Hematopoietic multipotent progenitor cell treated with erythropoietin and hydrocortisone succinate and interleukin-3 and kit ligand, for 17 days (in vitro differentiated cells): ENCODE measurements around the gene FEV.

Source experiments
- DNase-seq: peaks from one replicate; pipeline ENCODE4 v3.0.0-alpha.2; 2015; ENCODE audit warnings: low spot score

FEV gene

DNA sequence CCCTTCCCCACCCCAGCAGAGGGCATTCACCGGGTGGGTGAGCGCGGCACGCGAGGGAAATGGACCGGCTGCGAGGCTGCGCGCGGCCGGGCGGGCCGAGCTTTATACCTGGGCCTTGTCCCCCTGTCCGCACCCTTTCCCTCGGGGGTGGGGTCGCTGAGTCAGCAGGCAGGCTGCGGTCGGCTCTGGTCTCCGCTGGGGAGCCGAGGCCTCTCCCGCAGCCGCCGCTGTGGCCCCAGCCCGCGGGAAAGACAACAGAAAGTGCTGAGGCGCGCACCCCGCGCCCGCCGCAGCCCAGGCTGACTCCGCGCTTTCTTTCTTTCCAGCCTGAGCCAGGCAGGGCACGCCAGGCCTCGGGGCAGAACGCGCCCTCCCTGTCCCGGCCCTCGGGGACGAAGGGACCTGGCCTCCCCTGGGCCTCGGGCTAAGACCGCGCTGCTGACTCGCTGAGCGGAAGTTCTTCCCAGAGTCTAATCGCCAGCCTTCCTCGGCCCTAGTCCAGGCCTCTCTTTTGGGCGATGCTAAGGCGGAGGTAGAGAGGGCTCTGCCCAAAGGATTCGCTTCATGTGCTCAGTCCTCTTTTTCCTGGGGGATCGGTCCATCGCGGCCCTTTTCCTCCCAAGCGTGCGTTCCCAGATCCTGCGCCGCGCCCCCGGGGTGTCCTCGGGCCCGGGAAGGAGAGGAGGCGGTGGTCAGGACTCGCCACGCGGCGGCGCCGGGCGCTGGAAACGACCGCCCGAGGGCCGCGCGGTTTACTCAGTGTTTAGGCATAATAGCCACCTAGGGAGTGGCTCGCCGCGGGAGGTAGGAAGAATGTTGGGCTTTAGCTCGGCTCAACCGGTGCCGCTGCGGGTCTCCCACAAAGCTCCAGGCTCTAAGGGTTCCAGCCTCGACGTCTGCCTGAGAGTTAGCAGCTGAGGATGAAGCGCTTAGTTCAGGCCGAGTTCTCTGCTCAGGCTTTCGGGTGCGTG, 8.6 kb upstream of the FEV start, which contains the start of gene CRYBA2:
Gene CRYBA2, minus strand, starts transcription at position 78 of the 971 bp plus-strand sequence. CDS start 246 bp downstream, outside the sequence.
- no peak for DNase-seq

DNA sequence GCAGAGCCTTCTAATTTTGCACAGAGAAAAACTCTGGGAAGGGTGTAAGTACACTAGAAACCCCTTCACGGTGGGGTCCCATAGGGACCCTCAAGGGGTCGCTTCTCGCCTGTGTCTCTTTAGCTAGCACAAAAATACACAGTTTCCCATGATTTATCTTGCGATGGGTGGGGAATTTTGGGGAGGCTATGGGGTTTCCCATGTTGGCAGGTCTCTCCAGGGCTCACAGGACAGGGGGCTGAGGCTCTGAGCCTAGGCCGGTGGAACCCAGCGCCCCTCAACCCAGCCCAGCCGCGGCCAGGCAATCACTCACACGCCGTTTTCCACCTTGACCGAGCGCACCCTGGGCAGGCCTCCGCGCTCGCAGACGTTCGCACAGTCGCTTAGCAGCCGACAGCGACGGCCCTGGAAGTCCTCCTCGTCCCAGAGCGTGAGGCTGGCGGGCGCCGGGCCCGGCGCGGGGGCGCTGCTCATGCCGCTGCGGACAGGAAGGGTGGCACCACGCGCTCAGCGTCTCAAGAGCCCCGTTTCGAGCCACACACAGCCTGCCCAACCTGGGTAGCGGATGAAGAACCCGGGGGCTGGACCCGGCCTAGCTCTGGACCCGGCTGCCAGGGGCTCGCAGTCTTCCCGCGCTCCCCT, 7.8 kb upstream of the FEV start:
- no peak for DNase-seq

DNA sequence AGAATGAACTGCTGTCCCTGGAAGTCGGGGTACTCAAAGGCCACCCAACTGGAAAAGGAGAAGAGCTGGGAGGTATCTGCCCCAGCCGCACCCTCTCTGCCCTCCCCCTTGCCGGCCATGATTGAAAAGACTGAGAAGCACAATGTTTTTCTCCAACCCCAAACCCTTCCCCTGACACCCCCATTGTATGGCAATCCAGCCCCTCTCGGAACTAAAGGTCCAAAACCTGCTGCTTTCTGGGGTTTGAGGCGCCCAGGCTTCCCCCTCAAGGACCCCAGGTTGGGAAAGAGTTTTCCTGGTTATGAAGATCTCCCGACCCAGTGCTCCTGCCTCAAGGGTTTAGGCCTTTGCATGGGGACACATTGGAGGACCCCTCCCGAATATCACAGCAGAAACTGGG, 7.2 kb upstream of the FEV start:
- DNase-seq, result no peak

DNA sequence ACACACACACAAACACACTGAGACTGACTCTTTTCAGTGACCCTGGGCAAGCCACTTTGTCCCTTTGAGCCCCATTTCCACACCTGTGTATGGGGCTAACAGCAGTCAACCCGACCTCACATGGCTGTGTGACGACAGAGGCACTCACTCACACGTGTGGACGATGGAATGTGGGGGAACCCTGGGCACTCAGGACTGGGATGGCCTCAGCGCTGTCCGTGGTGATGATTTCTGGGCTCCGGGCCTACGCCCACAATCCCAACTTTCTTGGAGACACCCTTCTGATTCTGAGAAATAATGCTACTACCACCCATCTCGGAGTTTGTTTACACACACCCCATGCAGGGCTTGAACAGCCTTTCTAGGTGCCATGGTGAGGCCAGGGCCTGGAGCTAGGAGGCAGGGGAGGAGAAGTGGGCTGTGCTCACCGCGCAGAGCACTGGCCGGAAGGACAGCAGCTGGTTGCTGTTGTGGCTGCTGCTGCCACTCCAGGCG, 6.7 kb upstream of the FEV start:
- DNase-seq, result no peak

- DNase-seq, result no peak
These were observed 5.6 kb upstream of the FEV start for GRCh38 chr2:218990612-218991011.

GRCh38 chr2:218990052-218990451, 5.1 kb upstream of the FEV start:
- no peak for DNase-seq

GRCh38 chr2:218988650-218989049, 3.7 kb upstream of the FEV start:
- no peak for DNase-seq

DNA sequence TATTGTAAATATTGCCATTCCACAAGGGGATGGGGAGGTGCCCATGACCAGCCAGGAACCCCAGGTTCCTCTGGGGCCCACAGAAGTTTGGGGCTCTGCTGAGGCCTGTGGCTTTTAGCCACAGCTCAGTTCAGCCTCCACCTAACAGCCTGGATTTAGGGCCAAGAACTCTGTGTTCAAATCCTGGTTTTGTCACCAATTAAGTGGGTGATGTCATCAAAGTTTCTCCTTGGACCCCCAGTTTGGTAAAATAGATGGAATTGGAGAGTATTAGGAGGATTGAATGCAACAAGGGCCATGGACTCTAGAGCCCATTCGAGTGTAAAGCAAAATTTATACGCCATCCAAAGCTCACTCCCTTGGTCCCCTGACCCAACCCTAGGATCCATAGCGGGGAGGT, 3.2 kb upstream of the FEV start:
- DNase-seq, result no peak

DNA sequence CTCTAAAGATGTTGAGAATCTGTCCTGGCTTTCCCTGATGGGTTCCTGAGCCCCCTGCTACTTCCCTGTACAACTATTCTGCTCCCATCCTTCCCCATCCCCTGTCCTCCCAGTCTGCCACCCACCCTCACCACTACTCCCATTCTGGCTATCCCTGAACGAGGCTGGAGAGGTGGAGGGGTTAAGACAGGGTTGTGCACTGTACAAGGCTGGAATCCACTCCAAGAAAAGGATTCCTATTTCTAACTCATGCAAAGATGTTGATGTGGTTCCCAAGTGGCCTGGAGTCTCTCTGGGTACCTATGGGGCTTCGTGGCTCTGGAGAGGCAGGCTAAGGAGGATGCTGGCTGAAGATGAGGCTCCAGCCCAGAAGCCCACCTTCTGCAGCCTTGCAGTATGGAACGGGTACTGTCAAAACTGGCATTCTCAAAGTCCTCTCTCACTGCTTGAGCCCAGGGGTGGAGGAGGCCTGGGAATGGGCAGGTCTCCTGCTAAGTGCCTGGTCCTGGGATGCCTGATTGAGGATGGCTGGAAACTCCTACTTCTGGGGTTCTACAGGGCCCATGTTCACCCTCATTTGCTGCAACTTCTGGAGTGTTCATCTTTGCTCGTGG, 1.3 kb upstream of the FEV start:
- no peak for DNase-seq

- DNase-seq, result no peak
These were observed 524 bp upstream of the FEV start for GRCh38 chr2:218985325-218986091.

DNA sequence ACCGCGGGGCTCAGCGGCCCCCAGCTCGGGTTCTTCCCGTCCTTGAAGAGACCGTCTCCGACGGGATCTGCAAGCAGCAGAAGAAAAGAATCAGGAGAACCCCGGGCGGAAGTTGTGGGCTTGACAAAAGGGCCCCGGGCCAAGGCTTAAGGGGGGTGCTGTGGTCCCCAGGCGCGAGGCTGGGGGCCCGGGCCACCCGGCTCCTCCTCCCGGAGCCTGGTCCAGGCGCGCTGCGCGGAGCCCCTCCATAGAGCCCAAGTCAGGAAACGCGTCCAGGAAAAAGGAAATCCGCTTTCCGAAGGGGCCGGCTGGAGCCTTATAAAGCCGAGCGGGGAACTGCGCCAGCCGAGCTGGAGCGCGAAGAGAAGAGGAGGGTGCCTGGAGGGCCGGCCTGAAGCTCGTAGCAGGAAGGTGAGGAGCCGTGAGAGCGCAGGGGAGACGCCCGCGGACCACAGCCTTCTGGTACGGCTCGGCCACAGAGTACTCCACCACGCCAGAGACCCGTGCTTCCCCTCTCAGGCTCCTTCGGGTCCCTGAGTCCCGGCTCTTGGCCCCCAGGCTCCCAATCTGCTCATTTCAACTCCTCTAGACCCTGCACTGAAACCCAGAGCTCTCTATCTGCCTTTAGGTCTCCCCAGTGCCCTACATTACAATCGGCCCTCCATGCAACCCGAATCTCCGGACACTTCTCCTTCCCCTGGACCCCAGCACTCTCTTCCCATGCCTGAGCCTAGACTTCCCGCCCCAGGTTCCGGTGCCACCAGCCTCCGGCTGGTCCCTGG, 554 bp downstream of the FEV start:
- no peak for DNase-seq

DNA sequence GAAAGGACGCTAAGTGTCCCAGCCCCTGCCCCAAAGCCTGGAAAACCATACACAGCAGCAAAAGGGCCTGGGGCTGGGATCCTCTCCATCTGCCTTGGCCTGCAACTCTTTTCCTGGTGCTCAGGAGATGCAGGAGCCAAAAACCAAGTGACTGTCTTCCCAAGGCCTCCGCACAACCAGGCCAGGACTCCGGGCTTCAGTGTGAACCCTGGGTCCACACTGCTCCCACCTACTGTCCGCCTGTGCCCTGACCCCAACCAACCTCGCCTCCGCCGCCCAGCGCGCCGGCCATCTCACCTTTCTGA, 1.1 kb downstream of the FEV start:
- DNase-seq, result no peak

DNA sequence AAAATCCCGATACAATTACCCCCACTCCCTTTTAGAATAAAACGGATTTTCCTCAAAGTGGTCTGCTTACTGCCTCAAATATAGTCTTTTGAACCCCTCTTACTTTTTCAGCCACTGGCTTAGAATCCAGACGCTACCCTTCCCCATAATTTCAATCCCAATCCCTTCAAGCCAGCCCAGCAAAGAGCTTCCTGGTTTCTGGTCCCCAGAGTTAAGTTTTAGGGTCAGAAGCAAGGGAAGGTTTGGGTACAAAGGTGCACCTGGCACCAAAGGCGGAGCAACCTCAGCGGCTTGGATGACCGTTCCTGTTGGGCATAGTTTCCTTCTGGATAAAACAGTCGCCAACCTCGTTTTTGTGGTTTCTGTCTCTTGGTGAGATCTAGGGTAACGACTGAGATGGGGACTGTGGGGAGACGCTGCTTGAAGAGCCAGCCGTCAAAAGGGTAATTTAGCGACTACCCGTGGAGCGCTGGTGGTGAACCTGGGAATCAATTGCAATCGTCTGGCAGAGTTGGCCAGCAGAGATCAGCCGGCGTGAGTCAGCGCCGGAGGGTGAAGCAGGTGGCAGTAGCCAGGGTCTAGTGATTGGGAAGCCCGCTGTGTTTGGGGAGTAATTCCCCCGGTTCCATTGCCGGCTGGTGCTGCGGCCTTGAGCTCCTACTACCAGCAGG, 1.6 kb downstream of the FEV start:
- no peak for DNase-seq

- DNase-seq, result no peak
These were observed 2.3 kb downstream of the FEV start for GRCh38 chr2:218982586-218983262.

- DNase-seq, result no peak
These were observed 3.0 kb downstream of the FEV start for GRCh38 chr2:218981881-218982585.

DNA sequence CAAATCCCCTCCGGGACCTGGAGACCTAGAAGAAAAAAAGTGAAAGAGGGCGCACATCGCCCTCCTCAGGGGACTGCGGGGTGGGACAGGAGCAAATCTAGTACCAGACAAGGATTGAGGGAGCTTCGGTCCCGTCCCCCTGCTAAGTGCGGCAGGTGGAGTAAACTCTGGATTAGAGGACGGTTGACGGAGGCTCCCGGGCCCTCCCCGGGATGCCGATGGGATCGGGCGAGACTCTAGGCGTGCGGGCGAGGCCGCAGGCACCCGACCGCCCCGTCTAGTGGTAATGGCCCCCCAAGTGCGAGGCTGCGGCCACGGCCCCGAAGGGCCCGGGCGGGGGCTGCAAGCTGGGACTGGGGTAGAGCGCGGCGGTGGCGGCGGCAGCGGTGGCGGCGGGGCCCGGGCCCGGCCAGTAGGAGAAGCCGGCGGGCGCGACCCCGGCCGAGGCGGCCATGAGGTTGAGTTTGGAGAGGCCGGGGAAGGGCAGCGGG, 3.5 kb downstream of the FEV start:
- DNase-seq, result no peak

DNA sequence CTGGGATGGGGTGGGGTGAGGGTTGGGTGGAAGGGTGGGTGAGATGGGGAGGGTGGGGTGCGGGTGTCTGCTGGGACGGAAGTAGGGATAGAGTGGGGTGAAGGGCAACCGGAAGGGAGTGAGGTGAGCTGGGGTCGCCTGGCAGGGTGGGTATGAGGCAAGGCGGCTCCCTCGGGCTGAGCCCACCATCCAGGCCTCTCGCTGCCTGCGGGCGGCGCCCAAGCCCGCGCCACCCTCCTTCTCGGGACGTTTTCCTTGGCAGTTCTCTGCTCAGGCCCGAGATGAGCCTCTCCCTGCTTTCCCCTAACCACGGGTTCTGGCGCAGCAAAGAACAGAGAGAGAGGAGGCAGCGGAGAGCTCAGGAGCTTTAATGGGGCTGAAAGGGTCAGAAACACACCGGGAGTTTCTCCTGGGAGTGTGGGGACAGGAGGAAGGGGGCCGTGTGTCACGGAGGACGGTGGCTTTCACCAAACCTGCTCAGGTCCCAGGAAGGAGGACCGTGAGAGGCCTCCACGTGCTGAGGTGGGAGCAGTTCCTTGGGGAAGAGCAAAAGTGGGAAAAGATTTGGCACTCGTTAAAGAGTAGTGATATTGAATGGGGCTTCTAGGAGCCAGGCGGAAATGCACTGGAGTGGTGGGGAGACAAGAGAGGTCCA, 4.1 kb downstream of the FEV start:
- no peak for DNase-seq

GRCh38 chr2:218979846-218980734, 4.9 kb downstream of the FEV start:
- DNase-seq, result peak; percentile 54
